HG03565 (cell line): Measurements from ENCODE around the gene CDC42BPB.
A peak's percentile ranks its signal among the peaks of the same experiment; 100 is the strongest.

ENCODE experiments used
- ATAC-seq: cut with Tn5 transposase; IDR thresholded peaks from one replicate; pipeline ENCODE4 v1.9.1; 2021; ENCODE audit warnings: mild to moderate bottlenecking, moderate library complexity; ENCODE audit not compliant: unreplicated experiment

Gene CDC42BPB, protein sequence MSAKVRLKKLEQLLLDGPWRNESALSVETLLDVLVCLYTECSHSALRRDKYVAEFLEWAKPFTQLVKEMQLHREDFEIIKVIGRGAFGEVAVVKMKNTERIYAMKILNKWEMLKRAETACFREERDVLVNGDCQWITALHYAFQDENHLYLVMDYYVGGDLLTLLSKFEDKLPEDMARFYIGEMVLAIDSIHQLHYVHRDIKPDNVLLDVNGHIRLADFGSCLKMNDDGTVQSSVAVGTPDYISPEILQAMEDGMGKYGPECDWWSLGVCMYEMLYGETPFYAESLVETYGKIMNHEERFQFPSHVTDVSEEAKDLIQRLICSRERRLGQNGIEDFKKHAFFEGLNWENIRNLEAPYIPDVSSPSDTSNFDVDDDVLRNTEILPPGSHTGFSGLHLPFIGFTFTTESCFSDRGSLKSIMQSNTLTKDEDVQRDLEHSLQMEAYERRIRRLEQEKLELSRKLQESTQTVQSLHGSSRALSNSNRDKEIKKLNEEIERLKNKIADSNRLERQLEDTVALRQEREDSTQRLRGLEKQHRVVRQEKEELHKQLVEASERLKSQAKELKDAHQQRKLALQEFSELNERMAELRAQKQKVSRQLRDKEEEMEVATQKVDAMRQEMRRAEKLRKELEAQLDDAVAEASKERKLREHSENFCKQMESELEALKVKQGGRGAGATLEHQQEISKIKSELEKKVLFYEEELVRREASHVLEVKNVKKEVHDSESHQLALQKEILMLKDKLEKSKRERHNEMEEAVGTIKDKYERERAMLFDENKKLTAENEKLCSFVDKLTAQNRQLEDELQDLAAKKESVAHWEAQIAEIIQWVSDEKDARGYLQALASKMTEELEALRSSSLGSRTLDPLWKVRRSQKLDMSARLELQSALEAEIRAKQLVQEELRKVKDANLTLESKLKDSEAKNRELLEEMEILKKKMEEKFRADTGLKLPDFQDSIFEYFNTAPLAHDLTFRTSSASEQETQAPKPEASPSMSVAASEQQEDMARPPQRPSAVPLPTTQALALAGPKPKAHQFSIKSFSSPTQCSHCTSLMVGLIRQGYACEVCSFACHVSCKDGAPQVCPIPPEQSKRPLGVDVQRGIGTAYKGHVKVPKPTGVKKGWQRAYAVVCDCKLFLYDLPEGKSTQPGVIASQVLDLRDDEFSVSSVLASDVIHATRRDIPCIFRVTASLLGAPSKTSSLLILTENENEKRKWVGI (N-terminal part only)

DNA sequence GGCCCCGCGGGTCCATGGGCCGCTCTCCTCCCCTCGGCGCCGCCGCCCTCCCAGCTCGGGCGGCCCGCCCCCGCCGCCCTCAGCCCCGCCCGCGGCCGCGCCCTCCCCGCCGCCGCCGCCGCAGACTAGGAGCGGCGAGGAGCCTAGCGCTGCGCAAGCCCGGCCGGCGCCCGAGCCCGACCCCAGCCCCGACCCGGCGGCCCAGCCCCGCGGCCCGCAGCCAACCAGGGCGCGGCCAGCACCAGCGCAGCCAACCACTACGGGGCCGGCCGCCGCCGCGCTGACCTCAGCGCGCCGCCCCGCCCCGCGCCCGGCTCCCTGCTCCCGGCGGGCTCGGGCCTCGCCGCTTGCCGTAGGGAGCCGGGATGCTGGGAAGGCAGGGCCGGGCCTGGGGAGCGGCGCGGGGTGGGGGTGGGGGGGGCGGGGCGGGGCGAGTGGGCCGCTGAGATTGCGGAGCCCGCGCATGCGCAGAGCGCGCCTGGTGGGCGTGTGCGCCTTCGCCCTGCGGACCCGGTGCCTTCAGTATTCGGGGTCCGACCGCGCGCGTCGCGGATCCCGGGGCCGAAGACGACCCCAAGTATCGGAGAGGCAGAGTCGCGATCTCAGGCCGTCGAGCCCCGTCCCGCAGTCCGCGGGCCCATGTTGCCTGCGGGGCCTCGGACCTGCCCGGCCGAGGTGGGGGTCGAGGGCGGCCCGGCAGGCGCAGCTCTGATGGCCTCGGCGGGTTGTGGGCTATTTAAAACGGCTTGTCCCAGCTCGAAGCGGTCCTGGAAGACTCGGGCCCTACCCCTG is at the start of gene CDC42BPB:
TSS of gene CDC42BPB (minus strand) at position 178 of the 792 bp plus-strand sequence. CDS start 376 bp downstream, outside the sequence.
- peak; percentile 62 for ATAC-seq

DNA sequence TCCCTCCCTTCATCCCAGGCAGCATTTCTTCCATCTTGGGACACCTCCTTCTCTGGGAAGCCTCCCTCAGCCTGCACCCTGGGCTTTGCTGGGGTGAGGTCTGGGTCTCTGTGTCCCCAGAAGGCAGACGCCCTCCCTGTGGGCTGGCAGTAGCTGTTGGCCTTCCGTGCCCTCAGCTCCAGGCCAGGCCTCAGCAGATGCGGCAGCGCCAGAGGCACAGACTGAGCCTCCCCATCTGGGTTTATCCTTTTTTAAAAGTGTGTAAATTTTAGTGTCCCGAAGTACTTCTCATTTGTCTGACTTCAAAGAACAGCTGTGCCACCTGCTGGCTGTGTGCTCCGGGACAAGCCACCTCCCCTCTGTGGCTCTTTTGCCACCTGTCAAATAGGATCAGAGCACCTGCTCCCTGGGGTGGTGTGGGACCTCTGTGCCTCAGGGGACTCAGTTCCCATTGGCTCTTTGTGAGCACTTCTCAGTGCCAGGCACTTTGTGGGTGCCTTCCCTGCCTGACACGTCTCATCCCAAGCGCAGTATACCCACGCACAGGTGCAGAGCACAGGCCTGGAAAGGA is 48.3 kb upstream of the CDC42BPB start:
- no peak for ATAC-seq

DNA sequence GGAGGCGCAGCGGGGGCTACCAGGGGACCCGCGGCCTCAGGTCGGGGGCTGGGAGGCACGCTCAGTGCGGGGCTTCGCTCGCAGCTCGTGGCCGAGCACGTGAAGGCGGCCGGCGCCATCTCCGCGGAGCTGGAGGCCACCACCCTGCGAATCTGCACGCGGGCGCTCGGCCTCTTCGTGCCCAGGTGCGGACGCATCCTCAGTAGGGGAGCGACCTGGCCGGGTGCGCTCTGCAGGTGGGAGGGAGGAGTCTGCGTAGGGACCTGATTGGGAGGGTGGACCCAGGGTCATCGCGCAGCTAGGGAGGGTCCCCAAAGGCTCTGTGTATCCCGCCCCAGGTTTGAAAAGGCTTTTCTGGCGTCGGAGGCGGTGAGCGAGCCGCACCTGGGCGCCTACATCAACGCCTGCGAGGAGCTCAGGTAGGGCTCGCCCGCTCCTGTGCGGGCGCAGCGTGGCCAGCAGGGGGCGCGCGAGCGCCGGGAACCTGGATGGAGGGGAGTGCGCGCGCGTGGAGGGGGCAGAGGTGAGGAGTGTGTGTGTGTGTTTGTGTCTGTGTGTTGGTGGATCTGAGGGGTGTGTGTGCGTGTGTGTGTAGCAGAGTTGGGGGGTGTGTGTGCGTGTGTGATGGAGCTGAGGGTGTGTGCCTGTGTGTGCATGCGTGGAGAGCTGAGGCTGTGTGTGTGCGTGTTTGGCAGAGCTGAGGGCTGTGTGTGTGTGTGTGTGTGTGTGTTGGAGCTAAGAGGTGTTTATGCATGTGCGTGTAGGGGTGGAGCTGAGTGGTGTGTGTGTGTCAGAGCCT is 47.5 kb upstream of the CDC42BPB start:
- no peak for ATAC-seq

DNA sequence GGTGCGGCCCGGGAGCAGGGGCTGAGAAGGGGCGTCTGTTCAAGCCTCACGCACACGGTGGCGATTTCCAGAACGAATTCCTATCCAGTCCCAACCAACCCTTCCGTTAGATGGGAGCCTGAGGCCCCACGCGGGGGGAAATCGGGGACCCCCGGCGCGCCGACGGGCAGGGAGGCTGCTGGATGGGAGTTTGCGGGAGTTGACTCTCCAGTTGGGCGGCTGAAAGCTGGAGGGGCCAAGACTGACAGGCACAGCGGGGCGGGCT is 47.0 kb upstream of the CDC42BPB start:
- no peak for ATAC-seq

DNA sequence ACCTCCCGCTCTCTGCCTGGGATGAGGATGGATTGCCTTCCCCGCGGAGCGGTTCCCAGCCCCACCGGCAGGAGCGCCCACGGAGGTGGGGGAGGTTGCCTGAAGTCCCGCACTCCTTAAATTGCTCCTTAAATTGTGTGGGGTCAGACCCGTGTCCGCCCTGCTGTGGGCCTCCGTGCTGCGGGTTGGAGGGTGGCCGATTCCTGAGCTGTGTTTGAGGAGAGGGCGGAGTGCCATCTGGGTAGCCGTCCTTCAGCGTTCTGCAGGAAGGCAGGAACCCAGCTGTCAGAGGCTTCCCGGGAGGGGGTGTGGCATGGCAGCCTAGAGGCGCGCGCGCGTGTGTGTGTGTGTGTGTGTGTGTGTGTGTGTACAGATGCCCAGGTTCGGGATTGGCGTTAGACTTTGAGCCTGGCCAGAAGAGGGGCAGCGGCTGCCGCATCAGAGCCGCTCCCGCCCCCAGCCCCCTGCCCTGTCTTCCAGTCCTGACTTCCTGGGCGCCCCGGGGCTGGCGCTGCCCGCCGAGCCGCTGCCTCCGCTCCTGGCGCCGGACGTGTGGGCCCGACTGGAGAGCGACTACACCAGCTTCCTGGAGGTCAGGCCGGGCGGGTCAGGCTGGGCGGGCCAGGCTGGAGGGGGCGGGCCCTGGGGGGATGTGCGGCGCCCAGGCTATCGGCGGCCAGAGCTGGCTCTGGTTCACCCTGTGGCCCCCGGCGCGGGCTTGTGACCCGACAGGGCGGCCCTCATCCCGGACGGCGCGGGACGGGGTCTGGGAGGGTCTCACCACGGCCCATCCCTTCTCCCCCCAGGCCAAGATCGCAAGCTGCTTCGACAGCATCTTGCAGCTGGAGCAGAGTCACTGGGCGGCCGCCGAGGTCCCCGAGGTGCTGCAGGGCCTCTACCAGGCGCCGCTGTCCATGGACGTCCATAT is 46.4 kb upstream of the CDC42BPB start:
- no peak for ATAC-seq

DNA sequence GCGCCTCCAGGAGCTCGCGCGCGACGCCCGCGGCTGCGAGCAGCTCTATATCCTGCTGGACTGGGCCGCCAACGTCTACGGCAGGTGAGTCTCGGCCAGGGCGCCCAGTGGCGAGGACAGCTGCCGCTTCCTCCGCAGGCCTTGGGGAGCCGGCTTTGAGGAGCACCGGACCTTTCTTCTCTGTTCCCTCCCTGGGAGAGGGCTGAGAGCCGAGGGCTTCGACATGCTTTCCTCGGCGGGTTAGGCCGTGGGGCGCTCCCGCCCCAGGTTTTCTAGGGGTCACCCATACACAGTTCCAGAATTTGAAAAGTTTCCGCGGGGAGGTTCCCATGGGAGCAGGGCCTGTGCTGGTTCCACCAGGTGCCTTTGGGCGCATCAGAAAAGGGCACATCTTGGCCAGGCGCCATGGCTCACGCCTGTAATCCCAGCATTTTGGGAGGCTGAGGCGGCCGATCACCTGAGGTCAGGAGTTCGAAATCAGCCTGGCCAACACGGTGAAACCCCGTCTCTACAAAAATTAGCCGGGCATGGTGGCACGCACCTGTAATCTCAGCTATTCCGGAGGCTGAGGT is 45.4 kb upstream of the CDC42BPB start:
- ATAC-seq: no peak

DNA sequence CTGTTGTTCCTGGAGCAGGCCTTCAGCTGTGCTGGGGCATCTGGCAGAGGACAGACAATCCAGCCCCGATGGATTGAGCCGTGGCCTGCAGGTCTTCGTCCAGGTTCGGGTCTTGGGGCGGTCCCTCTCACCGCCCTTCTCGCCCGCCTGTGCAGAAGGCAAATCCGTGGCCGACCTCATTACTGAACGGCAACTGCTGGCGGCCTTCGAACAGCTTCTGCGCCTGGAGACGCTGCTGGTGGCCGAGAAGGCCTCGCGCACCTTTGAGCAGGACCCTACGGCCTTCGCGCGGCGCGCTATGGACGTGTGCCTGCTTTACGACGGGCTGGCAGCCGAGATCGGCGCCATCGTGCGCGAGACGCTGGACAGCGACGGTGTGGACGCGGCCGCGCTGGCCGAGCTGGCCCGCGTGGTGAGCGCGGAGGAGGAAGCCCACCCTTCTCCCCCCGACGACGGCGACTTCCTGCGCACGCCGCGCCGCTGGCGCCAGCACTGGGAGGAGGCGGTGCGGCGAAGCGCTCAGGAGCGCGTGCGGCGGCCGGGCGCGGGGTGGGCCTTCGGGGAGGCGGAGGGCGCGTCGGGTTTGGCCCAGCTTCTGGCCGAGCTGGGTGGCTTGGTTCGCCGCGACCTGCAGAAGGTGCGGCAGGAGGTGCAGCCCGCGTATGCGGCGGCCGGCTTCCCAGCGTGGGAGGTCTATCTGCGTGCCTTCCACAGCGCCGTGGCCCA is 44.8 kb upstream of the CDC42BPB start:
- no peak for ATAC-seq

DNA sequence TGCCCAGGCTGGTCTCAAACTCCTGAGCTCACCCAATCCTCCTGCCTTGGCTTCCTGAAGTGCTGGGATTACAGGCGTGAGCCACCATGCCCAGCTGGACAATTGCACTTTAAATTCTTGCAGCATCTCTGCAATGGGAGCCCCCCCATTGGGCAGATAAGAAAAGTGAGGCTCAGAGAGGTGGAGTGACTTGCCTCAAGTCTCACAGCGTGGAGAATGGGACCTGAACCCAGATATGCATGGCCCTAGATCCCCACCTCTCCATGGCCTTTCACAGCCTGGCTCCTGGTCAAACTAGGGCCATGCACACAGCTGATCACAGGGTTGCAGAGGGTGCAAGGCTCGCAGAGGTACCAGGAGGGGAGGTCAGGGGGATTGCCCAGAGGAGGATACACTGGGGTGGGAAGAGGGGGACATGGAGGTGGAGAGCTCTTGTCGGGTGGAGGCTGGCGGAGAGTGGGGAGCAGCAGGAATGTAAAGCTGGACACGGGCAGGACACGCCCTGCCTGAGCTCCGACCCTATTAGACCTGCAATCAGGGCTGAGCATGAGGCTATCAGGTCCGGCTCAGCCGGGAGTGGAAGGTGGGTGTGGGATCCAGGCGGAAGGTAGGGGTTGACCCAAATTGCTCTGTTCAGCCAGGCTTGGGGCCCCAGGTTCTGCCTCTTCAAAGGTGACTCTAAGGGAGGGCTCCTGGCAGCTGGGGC is 44.1 kb upstream of the CDC42BPB start:
- ATAC-seq: no peak

DNA sequence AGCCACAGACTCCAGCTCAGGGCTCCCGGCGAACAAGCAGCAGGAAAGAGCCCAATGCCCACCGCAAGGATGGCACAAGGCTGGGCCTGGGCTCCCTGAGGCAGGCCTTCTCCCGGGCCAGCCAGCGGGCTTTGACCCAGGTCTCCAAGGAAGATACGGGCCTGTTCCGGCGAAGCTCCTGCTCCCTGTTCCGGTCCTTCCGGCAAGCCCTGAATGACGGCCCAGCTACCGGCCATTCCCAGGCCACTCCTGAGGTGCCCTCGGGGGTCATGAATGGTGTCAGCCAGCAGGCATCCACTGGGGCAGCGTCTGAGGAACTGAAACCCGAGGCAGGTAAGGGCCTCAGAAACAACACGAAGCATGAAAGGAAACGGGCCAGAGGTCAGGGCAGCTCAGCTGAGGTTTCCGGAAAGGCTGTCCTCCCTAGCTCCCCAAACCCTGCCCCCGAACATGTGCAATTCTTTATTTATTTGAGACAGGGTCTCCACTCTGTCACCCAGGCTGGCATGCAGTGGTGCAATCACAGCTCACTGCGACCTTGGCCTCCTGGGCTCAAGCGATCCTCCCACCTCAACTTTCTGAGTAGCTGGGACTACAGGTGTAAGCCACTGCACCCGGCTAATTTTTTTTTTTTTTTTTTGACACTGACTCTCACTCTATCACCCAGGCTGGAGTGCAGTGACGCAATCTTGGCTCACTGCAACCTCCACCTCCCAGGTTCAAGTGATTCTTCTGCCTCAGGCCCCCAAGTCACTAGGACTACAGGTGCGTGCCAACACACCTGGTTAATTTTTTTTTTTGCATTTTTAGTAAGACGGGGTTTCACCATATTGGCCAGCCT is 43.2 kb upstream of the CDC42BPB start:
- ATAC-seq: no peak

DNA sequence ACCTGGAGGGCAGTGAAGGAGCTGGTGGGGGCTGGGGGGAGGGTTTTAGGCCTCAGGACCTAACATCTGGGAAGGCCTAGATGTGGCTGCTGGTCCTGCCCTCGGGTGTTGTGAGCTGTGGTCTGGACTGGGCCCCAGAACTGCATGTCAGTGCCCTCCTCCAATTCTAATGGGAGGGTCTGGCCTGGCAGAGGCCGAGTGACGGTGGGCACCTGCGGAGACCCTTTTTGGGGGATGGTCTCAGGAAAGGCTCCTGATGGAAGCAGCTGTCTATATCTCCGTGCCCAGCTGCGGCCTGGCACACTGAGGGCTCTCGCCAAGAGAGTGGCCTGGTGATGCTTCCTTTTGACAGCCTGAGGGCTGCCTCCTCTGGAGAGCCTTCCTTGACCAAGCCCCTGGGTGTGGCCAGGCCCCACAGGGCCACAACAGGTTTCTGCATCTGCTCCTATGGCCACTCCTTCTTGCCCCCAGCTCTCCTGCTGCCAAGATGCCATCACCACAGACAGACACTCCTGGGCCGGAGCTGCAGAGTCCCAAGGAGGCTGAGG is 42.5 kb upstream of the CDC42BPB start:
- ATAC-seq: no peak

DNA sequence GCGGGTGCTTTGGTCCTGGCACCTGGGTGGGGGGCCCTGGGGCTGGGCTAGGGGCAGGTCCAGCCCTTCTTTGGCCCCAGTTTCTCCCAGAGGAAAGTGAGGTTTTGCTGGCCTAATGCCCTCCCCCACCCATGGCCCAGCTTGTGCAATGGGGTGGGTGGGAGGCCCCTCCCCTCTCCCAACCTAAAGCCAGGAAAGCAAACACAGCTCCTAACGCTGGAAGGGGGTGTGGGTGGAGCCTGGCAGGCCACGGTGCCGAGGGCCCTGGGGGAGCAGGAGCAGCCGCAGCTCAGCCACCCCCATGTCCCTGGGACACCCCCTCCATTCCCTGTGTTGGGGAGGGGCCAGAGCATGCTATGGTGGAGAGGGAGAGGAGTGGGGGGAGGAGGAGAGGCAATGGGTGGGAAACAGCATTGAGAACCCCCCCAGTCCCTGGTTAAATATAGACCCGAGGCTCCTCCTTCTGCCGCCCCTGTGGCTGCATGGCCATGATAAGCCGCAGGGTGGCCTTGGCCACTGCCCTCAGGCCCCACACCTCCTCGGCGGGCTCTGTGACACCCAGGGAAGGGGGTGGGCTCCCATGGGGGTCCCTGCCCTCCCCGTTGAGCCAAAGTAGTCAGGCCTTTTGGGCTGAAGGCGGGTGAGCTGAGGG is 41.9 kb upstream of the CDC42BPB start:
- no peak for ATAC-seq

DNA sequence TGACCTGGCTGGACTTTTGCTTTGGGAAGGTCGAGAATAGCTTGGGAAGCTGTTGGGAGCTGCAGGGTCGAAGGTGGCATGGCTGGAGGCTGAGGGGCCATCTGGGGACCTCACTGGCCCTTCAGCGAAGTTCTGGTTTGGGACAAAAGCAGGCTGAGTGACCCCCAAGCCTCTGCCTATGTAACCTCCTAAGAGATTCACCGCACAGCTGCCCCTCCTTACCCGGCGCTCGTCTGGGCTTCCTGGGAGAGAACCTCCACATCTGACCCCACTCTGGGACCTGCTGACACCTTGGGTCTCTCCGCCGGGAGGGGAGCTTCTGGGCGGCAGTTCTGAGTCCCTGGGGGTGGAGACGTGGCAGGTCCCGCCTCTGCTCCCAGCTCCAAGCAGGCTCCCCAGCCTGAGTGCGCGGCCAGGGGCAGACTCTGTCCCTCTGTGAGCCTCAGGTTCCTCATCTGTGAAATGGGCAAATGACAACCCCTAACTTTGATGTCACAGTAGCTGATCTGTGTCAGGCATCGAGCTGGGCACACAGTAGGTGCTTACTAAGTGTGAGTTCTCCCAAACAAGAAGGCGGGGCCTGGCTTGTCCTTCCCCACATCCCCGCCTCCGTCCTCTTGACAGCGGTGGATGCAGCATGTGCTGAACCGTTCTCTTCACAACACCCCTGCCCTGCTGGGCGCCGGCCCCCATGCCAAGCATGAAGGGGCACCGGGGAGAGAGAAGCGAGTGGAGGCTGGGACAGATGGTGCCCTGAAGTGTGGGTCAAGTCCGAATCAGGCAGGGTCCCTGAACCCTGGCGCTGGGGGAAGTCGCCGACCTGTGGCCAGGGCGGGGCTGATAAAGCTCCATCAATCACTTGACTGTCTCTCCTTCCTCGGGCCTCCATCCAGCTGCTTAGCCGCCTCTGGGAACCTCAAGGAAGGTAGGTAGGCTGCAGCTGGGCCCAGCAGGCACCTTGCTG is 40.9 kb upstream of the CDC42BPB start:
- no peak for ATAC-seq

DNA sequence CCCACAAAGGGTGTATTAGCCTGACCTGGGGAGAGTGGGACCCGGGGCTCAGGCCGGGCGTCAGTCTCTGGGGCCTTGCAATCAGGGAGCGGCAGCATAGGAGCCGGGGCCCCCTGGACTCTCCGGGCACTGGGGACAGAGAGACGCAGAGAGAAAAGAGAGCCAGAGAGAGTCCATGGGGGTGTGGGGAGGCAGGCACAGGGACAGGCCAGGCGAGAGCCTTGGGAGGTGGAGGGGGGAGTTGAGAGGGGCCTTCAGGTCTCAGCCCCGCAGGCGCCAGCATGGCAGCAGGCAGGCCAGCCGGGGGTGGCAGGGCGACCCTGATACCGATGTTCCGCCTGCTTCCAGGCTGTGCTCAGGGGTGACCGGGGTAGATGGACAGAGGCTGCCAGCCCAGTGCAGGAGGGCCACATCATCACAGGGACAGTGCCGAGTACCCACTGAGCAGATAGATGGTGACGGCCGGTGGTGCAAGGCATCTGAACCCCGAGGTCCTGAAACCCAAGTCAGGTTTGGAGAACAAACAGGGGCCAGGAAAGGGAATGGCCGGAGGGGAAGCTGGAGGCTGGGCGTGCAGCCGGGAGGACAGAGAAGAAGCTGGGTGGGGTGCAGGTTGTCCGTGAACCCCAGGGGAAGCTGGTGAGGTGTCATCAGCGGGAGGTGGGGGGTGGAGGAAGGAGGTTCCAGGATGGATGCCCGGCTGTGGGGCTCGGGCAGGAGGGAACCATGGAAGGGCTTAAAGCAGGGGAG is 40.1 kb upstream of the CDC42BPB start:
- no peak for ATAC-seq
